ENCODE measurements around the gene MYOF.

GRCh38 chr10:93384006-93384405 lies 98.1 kb downstream of the MYOF start:
- no peak for TF ChIP-seq CTCF (IDR thresholded peaks at IDR 0.05)
- no peak for TF ChIP-seq EP300 (IDR thresholded peaks at IDR 0.05)

Measured in suprapubic skin (tissue), 3 donors.